Psoas muscle (tissue), 8 donors: ENCODE measurements around the gene KCTD12. TPM values are rescaled to one million over a fixed set of nuclear protein-coding genes. Genes with fewer than 3 reads are reported as not detected.

Experiments
- ATAC-seq, 4 donors: fragments of 200-7000 bp; cut with Tn5 transposase; one replicate each; pipeline ENCODE4 v1.9.1; 2020; ENCODE audit warnings: moderate library complexity in 3 of 4, mild to moderate bottlenecking in 2 of 4
- DNase-seq, 2 donors: peaks; one replicate each; pipeline ENCODE4 v3.0.0-alpha.2; 2020
- H3K27ac ChIP-seq: fragments of 200-600 bp; one replicate; pipeline ENCODE4 v1.8.0; 2022
- H3K27me3 ChIP-seq, 3 donors: fragments of 200-600 bp in 1 of 3; one replicate each; pipeline versions ENCODE4 v1.6.1 to v1.8.0; 2013 to 2022; ENCODE audit warnings: low read length in 2 of 3, mild to moderate bottlenecking in 2 of 3, moderate library complexity in 1 of 3; ENCODE audit not compliant: insufficient read depth in 3 of 3
- H3K36me3 ChIP-seq, 2 donors: fragments of 200-600 bp in 1 of 2; one replicate each; pipeline versions ENCODE4 v1.6.1 to v1.8.0; 2013 to 2022; ENCODE audit warnings: low read depth in 1 of 2, mild to moderate bottlenecking in 1 of 2, moderate library complexity in 1 of 2; ENCODE audit not compliant: insufficient read depth in 1 of 2
- H3K4me1 ChIP-seq: fragments of 200-600 bp; one replicate; pipeline ENCODE4 v1.8.0; 2022
- H3K4me3 ChIP-seq: fragments of 200-600 bp; one replicate; pipeline ENCODE4 v1.8.0; 2022; ENCODE audit warnings: mild to moderate bottlenecking
- H3K9me3 ChIP-seq: fragments of 200-600 bp; one replicate; pipeline ENCODE4 v1.8.0; 2022
- CTCF ChIP-seq: fragments of 200-600 bp; IDR thresholded peaks from one replicate; pipeline ENCODE4 v1.8.0; 2022; ENCODE audit warnings: antibody characterized with exemption
- WGBS, 3 donors: extraction: QIAGEN DNeasy Blood & Tissue Kit; methylation state at CpG; one replicate each; pipeline versions ENCODE4 v1.1.6 to v1.1.7; 2013; 5-methylcytosine and 5-hydroxymethylcytosine counted together
- intact Hi-C, 2 donors: fragments of 100-400 bp; cut with DNase I; formaldehyde crosslinking; loops; one replicate each; pipeline versions ENCODE4 v1.11.0 to v1.14.2; 2022
- polyA plus RNA-seq, 3 donors: library from polyadenylated mRNA; stranded (reverse); fragments of 200-250 nt; gene quantifications; one replicate each; pipeline ENCODE4 v1.2.3, GENCODE V29; 2013
- total RNA-seq, 4 donors: library from RNA; stranded (reverse); fragmentation: NEBNext Ultra II Directional in 2 of 4; extraction: Animal tissue kit (Norgen Biotek cat#: 25700) in 2 of 4; gene quantifications; one replicate each; pipeline versions ENCODE4 v1.2.1 to v1.2.4, GENCODE V29; 2021 to 2023
- donor health status: healthy with polysubstance abuse.
- donor health status: DM: no; HTN: no; CAD: no; lungs with moderate emphysema.
- donor health status: Bipolar disorder and iron deficiency.
- donor health status: healthy.
- donor health status: DM: yes; HTN: yes; CAD: no.
- donor health status: DM: no; HTN: no; CAD: no.
- donor health status: DM: no; HTN: no; CAD: no.
- donor health status: DM: yes; HTN: yes; CAD: no.

The KCTD12 gene
- total and polyA plus RNA-seq, 7 donors, result 11.6 to 31.3 (median 22.4) TPM

- Histone ChIP-seq H3K4me3 (no peak overlapping the region), H3K27me3 (peaks cover 0 to 2% (median 0%) of the 10 kb centered on the region in 3 donors), H3K27ac (no peak overlapping the region), H3K36me3 (no peaks in the 10 kb centered on the region), H3K4me1 (no peaks in the 10 kb centered on the region), H3K9me3 (no peaks in the 10 kb centered on the region)
- DNase-seq, result no peak
- WGBS, 3 donors, result 46 to 58% (median 57%) methylated on average over 1 of the region's 1 CpG
- TF ChIP-seq CTCF, result no peak
- intact Hi-C loops, result no loop called here
- ATAC-seq, result no peak
These were observed 30.9 kb upstream of the KCTD12 start for GRCh38 chr13:76917095-76917494.

- Histone ChIP-seq H3K36me3 (no peaks in the 10 kb centered on the region), H3K27me3 (peaks cover 0 to 2% (median 0%) of the 10 kb centered on the region in 3 donors), H3K4me1 (no peaks in the 10 kb centered on the region), H3K27ac (no peak overlapping the region), H3K4me3 (no peak overlapping the region), H3K9me3 (no peaks in the 10 kb centered on the region)
- ATAC-seq (no peak), DNase-seq (no peak)
- intact Hi-C loops, result no loop called here
- TF ChIP-seq CTCF, result no peak
- 76 to 82% (median 77%) methylated on average over 4 of the region's 4 CpGs for WGBS, 3 donors
These were observed 27.7 kb upstream of the KCTD12 start for GRCh38 chr13:76913898-76914297.

GRCh38 chr13:76912476-76912875, 26.3 kb upstream of the KCTD12 start:
- H3K9me3 ChIP-seq, result no peaks in the 10 kb centered on the region
- intact Hi-C loops, result no loop called here
- ATAC-seq, result no peak
- peaks cover 0 to 2% (median 0%) of the 10 kb centered on the region in 3 donors for H3K27me3 ChIP-seq
- no peak overlapping the region for H3K4me3 ChIP-seq
- TF ChIP-seq CTCF, result no peak
- H3K27ac ChIP-seq, result no peak overlapping the region
- WGBS, 3 donors, result 78 to 87% (median 85%) methylated on average over 3 of the region's 3 CpGs
- no peak for DNase-seq
- no peaks in the 10 kb centered on the region for H3K36me3 ChIP-seq
- no peaks in the 10 kb centered on the region for H3K4me1 ChIP-seq

GRCh38 chr13:76904507-76904906, 18.3 kb upstream of the KCTD12 start:
- no peak for ATAC-seq

More at GRCh38 chr13:76904507-76904906, 18.3 kb upstream of the KCTD12 start:
- Histone ChIP-seq H3K27me3 (no peaks in the 10 kb centered on the region), H3K4me3 (no peak overlapping the region), H3K36me3 (no peaks in the 10 kb centered on the region), H3K4me1 (no peaks in the 10 kb centered on the region), H3K27ac (no peak overlapping the region), H3K9me3 (no peaks in the 10 kb centered on the region)
- no peak for TF ChIP-seq CTCF
- intact Hi-C loops, result loop anchor here (5.0 to 10.0 kb wide), 3 partner anchors 430 to 1207 kb away; no protein-coding TSS in a partner anchor
- DNase-seq, result no peak
- 74 to 88% (median 80%) methylated on average over 2 of the region's 2 CpGs for WGBS, 3 donors
